ENCODE results near the gene RRP1B.

DNA sequence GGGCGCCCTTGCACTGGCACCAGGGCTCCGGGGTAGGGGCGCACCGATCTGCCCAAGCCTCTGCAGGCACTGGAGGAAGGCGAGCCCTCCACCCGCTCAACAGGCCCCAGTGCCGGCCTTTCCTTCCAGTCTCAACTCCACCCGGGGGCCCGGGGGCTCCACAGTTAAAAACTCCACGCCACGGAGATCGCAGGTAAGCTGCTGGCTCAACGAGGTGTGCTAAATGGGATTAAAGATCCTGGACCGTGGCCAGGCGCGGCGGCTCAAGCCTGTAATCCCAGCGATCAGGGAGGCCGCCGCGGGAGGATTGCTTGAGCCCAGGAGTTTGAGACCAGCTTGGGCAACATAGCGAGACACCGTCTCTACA is 608 bp upstream of the RRP1B start:
- TF ChIP-seq RAD21 (IDR thresholded peaks at IDR 0.05; ENCODE audit: low read depth) = no peak
- no peak for TF ChIP-seq EP300 (IDR thresholded peaks at IDR 0.05; ENCODE audit: borderline replicate concordance)
- TF ChIP-seq TAF1 (IDR thresholded peaks at IDR 0.05; ENCODE audit: low read depth) = no peak
- TF ChIP-seq CEBPB (IDR thresholded peaks at IDR 0.05) = no peak
- TF ChIP-seq, protein P1, sequence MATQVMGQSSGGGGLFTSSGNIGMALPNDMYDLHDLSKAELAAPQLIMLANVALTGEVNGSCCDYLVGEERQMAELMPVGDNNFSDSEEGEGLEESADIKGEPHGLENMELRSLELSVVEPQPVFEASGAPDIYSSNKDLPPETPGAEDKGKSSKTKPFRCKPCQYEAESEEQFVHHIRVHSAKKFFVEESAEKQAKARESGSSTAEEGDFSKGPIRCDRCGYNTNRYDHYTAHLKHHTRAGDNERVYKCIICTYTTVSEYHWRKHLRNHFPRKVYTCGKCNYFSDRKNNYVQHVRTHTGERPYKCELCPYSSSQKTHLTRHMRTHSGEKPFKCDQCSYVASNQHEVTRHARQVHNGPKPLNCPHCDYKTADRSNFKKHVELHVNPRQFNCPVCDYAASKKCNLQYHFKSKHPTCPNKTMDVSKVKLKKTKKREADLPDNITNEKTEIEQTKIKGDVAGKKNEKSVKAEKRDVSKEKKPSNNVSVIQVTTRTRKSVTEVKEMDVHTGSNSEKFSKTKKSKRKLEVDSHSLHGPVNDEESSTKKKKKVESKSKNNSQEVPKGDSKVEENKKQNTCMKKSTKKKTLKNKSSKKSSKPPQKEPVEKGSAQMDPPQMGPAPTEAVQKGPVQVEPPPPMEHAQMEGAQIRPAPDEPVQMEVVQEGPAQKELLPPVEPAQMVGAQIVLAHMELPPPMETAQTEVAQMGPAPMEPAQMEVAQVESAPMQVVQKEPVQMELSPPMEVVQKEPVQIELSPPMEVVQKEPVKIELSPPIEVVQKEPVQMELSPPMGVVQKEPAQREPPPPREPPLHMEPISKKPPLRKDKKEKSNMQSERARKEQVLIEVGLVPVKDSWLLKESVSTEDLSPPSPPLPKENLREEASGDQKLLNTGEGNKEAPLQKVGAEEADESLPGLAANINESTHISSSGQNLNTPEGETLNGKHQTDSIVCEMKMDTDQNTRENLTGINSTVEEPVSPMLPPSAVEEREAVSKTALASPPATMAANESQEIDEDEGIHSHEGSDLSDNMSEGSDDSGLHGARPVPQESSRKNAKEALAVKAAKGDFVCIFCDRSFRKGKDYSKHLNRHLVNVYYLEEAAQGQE (IDR thresholded peaks at IDR 0.05; ENCODE audit: low read depth) = no peak
- TF ChIP-seq, protein P2, sequence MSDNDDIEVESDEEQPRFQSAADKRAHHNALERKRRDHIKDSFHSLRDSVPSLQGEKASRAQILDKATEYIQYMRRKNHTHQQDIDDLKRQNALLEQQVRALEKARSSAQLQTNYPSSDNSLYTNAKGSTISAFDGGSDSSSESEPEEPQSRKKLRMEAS (IDR thresholded peaks at IDR 0.05) = no peak
- no peak for TF ChIP-seq TEAD4 (IDR thresholded peaks at IDR 0.05)
- no peak for TF ChIP-seq YY1 (IDR thresholded peaks at IDR 0.05; ENCODE audit: low read depth)
- no peak for TF ChIP-seq CREB1 (IDR thresholded peaks at IDR 0.05; ENCODE audit: low read depth)
- no peak for TF ChIP-seq ZBTB7A (IDR thresholded peaks at IDR 0.05; ENCODE audit: low read depth)
- TF ChIP-seq NFIC (IDR thresholded peaks at IDR 0.05) = no peak
- TF ChIP-seq, protein P3, sequence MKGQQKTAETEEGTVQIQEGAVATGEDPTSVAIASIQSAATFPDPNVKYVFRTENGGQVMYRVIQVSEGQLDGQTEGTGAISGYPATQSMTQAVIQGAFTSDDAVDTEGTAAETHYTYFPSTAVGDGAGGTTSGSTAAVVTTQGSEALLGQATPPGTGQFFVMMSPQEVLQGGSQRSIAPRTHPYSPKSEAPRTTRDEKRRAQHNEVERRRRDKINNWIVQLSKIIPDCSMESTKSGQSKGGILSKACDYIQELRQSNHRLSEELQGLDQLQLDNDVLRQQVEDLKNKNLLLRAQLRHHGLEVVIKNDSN (IDR thresholded peaks at IDR 0.05) = no peak
- no peak for TF ChIP-seq FOXM1 (IDR thresholded peaks at IDR 0.05; ENCODE audit: borderline replicate concordance, low read depth)
- TF ChIP-seq TCF12 (IDR thresholded peaks at IDR 0.05; ENCODE audit: low read depth) = no peak
